ENCODE results near the gene MAGEB17.
"Not testable (repeated sequence)": the region's sequence is repeated elsewhere in the genome, so short reads cannot be mapped to it uniquely, and the experiment has no call there.

MAGEB17 gene

DNA sequence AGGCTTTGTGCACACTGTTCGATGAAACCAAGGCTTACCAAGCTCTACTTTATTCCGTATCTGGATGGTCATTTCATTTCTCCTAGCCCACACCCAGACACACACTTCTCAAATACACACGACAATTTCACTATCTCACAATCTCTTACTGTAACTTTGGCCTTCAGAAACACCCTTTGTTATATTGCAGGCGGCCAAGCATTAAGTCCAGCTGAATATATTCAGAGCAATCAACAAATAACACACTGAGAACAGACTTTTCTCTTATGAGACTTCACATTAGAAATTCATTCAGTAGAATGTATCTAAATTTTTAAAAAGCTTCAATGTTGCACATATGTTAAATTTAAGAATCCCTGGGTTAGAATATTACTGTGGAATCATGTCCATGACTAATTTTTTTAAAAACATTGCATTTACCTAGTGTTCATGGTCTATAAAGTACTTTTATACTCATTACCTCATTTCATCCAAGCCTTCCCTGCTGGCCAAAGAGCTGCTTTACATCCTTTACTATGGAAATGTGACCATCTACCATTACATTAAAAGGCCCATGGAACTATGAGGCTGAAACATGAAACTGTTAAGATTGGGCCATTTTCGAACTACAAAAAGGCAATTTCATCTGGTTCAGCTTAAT lies 10.5 kb upstream of the MAGEB17 start:
- DNase-seq (ENCODE audit: low read depth), result no peak

GRCh38 chrX:16160729-16161128 lies 6.6 kb upstream of the MAGEB17 start:
- DNase-seq (ENCODE audit: low read depth), result peak; percentile 91

DNA sequence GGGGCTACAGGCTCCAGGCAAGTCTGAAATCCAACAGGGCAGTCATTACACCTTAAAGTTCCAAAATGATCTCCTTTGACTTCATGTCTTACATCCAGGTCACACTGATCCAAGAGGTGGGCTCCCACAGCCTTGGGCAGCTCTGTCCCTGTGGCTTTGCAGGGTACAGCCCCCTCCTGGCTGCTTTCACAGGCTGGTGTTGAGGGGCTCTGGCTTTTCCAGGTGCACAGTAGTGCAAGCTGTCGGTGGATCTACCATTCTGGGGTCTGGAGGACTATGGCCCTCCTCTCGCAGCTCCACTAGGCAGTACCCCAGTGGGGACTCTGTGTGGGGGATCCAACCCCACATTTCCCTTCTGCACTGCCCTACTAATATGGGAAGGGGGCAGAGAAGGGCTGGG lies 6.1 kb upstream of the MAGEB17 start:
- DNase-seq (ENCODE audit: low read depth), result not testable (repeated sequence)

- no peak for DNase-seq (ENCODE audit: low read depth)
These were observed 4.9 kb upstream of the MAGEB17 start for GRCh38 chrX:16162391-16162790.

DNA sequence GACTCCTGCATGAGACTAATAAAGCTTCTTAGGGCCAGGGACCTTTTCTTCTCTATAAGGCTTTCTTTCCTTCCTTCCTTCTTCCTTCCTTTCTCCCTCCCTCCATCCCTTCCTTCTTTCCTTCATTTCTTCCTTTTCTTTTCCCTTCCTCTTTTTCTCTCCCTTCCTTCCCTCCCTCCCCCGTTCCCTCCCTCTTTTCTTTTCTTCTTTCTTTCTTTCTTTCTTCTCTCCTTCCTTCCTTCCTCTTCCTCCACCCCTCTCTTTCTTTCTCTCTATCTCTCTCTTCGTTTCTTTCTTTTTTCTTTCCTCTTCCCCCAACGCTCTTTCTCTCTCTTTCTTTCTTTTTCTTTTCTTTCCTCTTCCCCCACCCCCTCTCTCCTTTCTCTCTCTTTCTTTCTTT lies 2.5 kb upstream of the MAGEB17 start:
- DNase-seq (ENCODE audit: low read depth), result no peak

- no peak for DNase-seq (ENCODE audit: low read depth)
These were observed 3.8 kb downstream of the MAGEB17 start for GRCh38 chrX:16171039-16171438.

GRCh38 chrX:16171944-16172343 lies 4.7 kb downstream of the MAGEB17 start:
- DNase-seq (ENCODE audit: low read depth), result no peak

DNA sequence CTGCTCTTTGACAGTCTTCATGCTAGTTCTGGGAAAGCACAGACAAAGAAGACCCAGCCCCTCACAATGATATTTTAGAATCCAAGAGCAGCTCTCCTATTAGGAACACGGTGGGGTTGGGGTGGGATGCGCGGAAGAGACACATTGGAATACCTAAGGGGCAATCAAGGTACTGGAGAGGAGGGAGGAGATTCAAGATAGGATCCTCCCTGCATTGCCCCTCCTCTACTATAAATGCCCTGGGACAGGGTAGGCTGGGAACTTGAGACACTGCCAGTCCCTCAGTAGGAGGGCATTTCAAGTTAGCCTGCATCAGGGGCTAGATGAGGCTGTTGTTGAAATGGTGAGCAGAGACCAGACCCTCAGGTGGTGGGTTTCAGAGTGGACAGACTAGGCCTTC lies 5.1 kb downstream of the MAGEB17 start:
- DNase-seq (ENCODE audit: low read depth), result no peak

DNA sequence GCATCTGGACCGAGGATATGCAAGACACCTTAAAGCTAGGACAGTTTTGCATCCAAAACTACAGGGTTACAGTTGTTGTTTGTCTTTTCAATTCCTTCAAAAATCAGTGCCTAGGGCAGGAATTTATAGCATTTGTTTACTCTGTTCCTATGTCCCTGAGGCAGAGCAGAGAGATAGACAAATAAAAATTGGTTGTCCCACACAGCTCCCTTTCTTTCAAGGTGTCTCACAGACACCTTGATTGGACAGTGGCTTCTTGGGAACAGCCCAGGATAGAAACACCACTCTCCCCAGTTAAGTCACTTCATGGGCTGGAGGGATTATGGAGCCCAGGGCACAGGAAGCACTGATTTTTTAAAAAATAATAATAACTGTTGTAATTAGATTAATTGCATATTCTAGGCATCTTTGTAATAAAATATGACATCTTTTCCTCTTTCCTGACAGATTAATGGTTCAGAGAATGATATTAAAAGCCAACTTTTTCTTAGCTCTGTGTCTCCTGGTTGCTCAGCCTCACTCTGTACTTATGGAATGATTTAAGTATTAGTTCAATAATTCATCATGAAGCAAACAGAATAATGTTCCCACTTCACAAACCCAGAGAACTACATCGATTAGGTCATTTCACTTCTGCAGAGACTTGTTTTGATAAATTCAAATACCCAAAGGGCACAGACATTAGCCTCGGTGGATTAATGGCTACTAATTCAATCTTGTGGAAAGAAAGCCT lies 8.2 kb downstream of the MAGEB17 start:
- DNase-seq (ENCODE audit: low read depth), result no peak

GRCh38 chrX:16177260-16177659 lies 10.0 kb downstream of the MAGEB17 start:
- no peak for DNase-seq (ENCODE audit: low read depth)

DNA sequence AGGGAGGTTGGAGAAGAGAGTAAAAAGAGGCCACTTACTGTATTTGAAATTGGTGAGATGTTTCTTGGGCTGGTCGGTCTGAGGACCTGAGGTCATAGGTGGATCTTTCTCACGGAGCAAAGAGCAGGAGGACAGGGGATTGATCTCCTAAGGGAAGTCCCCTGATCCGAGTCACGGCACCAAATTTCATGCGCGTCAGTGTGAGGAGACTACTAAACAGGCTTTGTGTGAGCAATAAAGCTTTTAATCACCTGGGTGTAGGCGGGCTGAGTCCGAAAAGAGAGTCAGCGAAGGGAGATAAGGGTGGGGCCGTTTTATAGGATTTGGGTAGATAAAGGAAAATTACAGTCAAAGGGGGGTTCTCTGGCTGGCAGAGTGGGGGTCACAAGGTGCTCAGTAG lies 16.6 kb downstream of the MAGEB17 start:
- DNase-seq (ENCODE audit: low read depth), result not testable (repeated sequence)

DNA sequence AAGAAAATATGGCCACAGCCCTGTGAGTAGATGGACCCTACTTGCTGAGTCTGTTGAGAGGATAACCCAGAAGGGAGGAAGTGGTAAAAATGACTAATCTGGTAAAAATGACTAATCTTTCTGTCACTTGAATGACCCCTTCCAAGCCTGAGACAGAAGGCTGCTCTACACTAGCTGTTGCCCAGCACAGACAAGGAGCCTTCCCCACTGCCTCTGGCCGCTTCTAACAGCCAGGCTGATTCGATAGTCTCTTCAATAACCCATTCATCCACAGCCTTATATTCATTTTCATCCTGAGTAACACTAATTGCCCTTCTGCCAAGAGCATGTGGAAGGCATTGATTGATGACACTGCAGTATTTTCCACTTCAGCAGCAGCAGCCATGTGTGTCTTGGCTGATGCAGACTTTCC lies 18.4 kb downstream of the MAGEB17 start:
- DNase-seq (ENCODE audit: low read depth), result peak; percentile 91

DNA sequence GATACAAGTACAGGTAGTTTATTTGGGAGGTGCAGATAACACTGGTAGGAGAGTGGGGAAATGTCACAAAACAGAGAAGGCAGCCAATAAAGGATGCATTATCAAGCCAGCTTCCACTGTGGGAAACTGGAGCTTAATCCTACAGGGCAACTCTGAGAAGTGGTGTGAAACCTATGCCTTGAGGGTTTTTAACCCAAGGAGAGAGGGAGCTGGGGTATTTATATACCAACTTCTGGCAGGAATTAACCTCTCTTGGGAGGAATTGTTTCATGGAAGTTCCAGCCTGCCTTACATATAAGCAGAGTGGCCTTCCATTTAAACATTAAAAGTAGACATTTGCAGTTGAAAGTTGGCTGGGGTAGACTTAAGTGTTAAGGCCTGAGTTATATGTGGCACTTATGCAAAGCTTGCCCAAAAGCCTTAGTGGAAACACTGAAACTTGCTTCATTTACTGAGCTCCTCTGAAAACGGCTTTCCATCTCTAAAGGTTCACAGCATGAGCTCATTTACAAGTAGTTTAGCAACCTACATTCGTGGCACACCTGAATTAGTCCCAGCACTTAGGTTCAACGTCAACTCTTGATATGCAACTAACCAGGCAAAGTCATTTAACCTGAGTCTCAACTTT lies 19.2 kb downstream of the MAGEB17 start:
- DNase-seq (ENCODE audit: low read depth), result no peak

DNA sequence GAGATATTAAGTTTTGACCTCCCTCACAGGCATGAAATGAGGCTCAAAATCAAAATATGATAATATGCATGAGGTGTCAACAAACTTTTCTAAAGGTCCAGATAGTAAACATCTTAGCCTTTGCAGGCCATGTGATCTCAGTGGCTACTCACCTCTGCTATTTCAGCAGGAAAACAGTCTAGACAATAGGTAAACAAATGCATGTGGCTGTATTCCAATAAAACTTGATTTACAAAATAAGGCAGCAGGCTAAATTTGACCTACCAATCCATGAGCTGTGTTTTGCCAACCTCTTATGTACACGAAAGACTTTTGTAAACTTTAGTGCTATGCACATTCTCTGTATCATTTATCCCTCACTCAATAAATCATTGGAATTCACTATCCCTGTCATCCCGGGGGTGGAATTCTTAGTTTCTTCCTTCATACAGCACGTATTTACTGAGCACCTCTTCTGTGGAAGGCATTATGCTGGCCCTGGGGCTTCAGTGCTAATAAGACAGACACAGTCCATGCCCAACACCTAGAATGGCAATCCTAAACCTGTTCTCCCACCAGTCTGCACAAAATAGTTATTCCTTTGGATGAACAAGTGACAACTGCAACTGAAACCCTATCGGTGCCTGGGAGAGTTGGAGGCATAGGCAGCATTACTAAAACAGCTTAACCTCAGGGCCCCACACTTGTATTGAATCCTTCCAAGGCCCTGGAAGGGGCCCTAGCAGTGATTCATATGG lies 19.9 kb downstream of the MAGEB17 start:
- DNase-seq (ENCODE audit: low read depth), result peak; percentile 53

DNA sequence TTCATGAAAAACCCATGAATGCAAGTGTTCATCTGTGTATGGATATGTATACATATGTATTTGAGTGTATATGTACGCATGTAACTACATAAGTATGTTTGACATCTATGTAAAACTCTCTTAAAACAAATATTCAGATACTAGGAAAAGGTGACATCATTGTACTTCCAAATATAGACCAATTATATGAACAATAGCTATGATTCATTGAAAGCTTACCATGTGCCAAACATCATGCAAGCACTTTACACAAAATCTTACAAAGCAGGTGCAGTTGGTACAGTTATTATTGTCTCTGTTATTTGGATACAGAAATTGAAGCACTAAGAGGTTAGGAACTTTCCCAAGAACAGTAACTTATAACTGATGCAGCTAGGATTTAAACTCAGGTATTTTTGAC lies 21.4 kb downstream of the MAGEB17 start:
- peak; percentile 28 for DNase-seq (ENCODE audit: low read depth)

DNA sequence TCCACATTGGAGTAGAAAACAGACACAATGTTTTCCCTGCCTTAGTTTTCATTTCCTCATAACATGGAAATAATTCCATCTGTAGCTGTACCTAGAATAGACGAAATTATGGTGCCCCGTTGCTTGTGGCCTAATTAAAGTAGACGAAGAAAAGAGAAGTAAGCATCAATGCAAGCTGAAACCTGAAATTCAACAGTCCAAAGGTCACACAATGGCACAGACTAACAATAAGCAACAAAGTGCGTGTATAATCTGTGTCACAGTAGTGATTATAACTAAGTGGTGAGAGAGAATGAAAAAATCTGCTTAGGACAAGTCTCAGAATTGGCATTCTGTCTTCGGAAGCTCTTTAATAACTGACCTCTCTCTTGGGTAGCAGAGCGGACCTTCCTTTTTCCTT lies 24.3 kb downstream of the MAGEB17 start:
- DNase-seq (ENCODE audit: low read depth), result no peak

DNA sequence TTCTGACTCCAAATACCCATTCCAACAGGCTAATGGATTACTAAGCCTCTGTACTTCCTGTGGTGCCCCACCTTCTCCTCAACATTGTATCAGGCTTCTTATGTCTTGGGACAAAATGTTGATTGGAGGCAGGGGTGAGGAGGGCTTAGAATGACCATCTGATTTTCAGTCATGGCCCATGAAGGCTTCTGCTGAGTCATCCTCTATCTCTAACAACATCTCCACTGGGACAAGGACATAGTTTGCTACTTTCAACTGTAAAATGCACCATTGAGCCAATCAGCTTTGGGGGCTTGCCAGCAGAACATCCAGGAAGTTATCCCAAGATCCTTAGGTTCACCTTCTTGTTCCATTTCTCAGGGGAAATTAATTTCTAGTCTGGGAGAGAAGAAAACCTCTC lies 29.5 kb downstream of the MAGEB17 start:
- DNase-seq (ENCODE audit: low read depth), result peak; percentile 52

DNA sequence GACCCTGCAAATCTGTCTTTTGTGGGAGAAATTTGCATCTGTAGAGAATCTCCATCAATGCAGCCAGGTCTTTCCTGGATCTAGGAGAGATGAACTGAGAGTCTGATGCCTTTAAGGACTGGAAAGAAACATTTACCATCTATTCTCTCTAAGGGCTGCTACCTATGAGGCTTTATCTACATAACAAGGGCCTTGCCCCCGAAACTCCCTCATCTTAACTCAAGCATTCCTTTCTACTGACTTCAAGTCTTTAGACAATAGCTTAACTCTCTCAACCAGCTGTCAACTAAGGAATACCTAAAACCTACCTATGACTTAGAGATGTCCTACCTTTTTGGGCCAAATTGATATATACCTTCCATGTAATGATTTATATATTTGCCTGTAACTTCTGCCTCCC lies 32.1 kb downstream of the MAGEB17 start:
- no peak for DNase-seq (ENCODE audit: low read depth)

GRCh38 chrX:16202943-16203342 lies 35.7 kb downstream of the MAGEB17 start:
- DNase-seq (ENCODE audit: low read depth), result no peak

DNA sequence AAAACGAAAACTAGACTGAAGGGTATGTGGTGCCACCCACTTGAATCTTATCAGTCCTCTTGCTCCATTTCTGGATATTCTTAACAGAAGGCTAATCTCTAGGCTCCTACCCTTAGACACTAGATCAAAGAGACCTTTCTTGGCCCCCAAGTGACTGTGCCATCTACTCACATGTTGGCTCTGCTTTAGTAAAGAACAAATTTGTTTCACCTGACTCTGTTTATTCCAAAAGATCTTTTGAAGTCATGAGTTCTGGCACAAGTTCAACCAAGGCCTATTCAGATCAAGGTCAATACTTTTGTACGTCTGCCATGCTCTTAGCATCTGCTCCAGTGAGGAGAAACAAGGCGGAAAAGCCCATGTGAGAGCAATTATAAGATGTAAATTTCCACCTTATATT lies 37.3 kb downstream of the MAGEB17 start:
- no peak for DNase-seq (ENCODE audit: low read depth)

- DNase-seq (ENCODE audit: low read depth), result no peak
These were observed 38.6 kb downstream of the MAGEB17 start for GRCh38 chrX:16205840-16206239.

GRCh38 chrX:16207634-16208033 lies 40.4 kb downstream of the MAGEB17 start:
- DNase-seq (ENCODE audit: low read depth), result no peak

DNA sequence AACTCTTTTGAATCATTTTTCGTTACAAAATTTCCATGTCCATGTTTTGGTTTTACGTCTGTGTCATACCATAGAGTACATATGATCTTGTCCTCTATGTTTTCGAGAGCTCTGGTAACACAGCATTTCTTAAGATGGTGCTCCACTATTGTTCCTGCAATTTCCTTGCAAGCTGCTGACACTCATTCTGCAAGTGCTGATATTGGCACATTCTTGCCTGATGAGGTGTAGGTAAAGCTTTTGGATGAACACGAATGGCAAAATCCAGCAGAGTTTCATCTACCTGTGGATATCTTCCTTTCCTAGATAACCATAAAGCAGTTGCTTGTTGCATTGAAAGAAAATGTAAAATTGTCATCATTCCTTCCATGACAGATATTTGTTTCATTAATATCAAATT lies 41.3 kb downstream of the MAGEB17 start:
- no peak for DNase-seq (ENCODE audit: low read depth)

Data from EH (cell line).